NCI-H1105 treated with DMSO at 0.1 percent for 48 hours (cell line): ENCODE data around the gene NACA2.
"Not testable (repeated sequence)": the region's sequence is repeated elsewhere in the genome, so short reads cannot be mapped to it uniquely, and the experiment has no call there.

Experiments used
- DNase-seq: peaks from one replicate; lab custom pipeline; 2025; lab: John Stamatoyannopoulos, UW

The NACA2 gene

DNA sequence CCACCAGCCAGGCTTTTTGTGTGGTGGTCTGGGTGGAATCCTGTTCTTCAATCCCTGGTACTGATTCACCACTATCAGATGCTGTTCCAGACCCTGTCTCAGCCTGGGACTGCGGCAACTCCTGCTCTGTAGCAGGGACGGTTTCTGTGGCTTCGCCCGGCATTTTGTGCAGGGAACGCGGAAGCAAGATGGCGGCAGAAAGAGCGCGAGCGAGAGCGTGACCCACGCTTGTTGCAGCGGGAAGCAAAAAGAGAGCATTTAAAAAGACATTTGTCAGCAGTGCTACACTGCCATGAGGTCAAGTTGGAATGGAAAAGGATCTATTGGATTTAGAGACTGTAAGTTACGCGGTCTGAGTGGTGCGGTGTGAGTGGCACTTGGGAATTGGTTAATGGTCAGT lies at the start of gene NACA2:
Gene NACA2, minus strand, starts transcription at position 202 of the 400 bp plus-strand sequence. Its CDS starts 39 bp downstream, at position 163.
- no peak for DNase-seq

DNA sequence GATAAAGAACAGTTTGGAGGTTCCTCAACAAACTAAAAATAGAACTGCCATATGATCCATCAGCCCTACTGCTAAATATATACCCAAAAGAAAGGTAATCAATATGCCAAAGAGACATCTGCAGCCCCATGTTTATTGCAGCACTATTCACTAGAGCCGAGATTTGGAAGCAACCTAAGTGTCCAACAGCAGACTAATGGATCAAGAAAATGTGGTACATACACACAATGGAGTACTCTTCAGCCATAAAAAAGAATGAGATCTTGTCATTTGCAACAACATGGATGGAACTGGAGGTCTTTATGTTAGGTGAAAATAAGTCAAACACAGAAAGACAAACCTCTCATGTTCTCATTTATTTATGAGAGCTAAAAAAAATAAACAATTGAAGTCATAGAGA lies 48.8 kb upstream of the NACA2 start:
- no peak for DNase-seq

DNA sequence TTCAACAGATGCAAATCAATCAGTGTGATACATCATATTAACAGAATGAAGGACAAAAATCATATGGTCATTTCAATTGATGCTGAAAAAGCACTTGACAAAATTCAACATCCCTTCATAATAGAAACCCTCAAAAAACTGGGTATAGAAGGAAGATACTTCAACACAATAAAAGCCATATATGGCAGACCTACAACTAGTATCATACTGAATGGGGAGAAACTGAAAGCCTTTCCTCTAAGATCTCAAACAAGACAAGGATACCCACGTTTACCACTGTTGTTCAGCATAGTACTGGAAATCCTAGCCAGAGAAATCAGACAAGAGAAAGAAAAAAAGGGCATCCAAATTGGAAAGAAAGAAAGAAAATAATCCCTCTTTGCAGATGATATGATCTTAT lies 47.1 kb upstream of the NACA2 start:
- DNase-seq = no peak

DNA sequence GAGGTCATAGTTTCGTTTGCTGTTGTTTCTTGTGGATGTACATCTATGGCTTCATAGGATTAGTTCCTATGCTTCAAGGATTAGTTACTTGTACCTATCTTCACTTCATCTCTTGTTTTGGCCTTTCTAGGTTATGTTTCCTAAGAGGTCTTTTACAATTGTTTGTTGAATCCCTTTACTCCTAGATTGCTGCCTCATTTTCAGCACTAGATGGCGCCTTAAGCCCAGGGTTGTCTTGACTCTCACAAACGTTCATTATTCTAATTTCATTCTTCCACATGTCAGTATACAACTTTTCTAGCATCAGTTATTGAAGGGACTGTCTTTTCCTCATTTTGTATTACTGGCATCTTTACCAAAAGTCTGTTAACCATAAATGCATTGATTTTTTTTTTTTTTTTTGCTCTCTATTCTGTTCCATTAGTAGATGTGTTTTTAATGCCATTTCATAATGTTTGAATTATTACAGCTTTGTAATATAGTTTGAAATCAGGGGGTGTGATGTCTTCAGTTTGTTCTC lies 45.0 kb upstream of the NACA2 start:
- peak; percentile 61 for DNase-seq

DNA sequence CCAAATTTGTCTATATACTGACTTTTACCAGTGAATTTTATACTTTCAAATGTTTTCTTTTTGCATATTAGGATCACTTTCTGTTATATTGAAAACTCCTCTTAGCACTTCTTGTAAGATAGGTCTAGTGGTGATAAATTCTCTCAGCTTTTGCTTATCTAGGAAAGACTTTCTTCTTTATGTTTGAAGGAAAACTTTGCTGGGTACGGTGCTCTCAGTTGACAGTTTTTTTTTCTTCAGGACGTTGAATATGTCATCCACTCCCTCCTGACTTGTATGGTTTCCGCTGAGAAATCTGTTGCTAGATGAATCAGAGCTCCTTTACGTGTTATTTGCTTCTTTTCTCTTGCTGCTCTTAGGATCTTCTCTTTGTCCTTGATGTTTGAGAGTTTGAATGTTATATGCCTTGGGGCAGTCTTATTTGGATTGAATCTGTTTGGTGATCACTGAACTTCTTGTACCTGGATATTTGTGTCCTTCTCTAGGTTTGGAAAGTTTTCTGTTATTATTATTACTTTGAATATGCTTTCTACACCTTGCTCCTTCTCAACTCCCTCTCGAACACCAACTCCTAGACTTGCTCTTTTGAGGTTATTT lies 44.0 kb upstream of the NACA2 start:
- no peak for DNase-seq

DNA sequence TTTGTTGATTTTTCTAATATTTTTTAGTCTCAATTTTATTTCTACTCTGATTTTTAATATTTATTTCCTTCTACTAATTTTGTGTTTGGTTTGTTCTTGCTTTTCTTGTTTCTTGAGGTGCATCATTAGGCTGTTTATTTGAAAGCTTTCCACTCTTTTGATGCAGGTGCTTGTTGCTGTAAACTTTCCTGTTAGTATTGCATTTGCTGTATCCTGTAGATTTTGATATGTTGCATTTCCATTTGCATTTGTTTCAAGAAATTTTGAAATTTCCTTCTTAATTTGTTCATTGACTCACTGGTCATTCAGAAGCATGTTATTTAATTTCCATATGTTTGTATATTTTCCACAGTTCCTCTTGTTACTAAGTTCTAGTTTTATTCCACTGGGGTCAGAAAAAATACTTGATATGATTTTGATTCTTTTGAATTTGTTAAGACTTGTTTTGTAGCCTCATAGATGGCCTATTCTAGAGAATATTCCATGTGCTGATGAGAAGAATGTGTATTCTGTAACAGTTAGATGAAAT lies 43.1 kb upstream of the NACA2 start:
- no peak for DNase-seq

DNA sequence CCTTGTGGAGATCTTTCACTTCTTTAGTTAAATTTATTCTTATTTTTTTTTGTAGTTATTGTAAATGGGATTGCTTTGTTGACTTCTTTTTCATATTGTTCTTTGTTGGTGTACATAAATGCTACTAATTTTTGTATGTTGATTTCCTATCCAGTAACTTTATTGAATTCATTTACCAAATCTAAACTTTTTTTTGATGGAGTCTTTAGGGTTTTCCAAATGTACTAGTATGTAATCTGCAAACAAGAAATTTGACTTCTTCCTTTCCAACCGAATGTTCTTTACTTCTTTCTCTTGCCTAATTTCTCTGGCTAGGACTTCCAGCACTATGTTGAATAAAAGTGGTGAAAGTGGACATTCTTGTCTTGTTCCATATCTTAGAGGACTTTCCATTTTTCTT lies 41.8 kb upstream of the NACA2 start:
- no peak for DNase-seq

DNA sequence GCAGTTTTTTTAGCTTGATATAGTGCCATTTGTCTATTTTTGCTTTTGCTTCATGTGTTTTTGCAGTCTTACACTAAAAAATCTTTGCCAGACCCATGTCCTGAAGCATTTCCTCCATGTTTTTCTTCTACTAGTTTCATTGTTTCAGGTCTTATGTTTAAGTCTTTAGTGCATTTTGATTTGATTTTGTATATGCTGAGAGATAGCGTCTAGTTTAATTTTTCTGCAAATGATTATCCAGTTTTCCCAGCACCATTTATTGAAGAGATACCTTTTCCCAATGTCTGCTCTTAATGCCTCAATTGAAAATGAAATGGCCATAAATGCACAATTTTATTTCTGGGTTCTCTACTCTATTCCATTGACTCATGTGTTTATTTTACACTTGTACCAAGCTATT lies 40.8 kb upstream of the NACA2 start:
- no peak for DNase-seq

DNA sequence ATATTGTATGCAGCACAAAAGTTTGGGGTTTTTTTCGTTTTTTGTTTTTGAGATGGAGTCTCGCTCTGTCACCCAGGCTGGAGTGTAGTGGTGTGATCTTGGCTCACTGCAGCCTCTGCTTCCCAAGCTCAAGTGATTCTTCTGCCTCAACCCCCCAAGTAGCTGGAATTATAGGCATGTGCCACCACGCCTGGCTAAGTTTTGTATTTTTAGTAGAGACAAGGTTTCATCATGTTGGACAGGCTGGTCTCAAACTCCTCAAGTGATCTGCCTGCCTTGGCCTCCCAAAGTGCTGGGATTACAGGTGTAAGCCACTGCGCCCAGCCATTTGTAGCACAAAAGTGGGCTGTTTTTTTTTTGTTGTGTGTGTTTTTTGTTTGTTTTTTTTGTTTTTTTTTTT lies 37.1 kb upstream of the NACA2 start:
- not testable (repeated sequence) for DNase-seq

DNA sequence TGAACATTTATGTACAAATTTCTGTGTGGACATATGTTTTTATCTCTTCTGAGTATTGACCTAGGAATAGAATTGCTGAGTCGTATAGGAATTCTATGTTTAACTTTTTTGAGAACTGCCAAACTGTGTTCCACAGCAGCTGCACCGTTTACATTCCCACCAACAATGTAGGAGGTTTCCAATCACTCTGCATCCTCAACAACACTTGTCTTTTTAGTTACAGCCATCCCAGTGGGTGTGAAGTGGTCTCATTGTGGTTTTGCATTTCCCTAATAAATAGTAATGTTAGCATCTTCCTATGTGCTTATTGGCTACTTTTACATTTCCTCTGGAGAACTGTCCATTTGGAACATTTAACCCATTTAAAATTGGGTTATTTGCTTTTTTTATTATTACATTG lies 36.6 kb upstream of the NACA2 start:
- no peak for DNase-seq

DNA sequence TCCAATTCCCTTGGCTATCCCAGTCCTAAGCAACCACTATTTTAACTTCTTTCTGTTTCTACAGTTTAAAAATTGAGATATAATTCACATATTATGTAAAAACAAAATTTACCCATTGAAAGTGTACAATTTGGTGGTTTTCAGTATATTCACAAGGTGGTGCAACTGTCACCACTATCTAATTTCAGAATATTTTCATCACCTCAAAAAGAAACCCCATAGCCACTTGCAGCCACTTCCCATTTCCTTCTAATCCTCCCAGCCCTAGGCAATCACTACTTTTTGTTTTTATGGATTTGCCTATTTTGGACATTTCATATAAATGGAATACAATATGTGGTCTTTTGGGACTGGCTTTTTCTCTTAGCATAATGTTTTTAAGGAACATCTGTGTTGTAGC lies 36.1 kb upstream of the NACA2 start:
- no peak for DNase-seq

DNA sequence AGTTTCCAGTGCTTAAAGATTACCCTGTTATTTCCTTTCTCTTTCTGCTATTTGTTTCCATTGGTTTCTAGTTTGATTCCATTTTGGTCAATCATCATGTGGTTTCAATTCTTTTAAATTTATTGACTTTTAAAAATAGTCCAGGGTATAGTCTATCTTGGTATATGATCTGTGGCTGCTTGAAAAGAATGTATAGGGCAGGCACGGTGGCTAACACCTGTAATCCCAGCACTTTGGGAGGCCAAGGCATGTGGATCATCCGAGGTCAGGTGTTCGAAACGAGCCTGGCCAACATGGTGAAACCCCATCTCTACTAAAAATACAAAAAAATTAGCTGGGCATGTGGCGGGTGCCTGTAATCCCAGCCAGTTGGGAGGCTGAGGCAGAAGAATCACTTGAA lies 34.5 kb upstream of the NACA2 start:
- DNase-seq = no peak

DNA sequence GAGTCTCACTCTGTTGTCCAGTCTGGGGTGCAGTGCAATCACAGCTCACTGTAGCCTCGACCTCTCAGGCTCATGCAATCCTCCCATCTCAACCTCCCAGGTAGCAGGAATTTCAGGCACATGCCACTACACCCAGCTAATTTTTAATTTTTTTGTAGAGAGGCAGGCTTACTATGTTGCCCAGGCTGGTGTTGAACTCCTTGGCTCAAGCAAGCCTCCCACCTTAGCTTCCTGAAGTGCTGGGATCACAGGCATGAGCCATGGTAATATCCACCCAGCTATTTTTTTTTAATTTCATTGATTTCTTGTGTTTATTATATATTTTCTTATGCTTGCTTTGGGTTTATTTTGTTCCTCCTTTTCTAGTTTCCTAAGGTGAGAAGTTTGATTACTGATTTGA lies 33.9 kb upstream of the NACA2 start:
- DNase-seq = no peak

DNA sequence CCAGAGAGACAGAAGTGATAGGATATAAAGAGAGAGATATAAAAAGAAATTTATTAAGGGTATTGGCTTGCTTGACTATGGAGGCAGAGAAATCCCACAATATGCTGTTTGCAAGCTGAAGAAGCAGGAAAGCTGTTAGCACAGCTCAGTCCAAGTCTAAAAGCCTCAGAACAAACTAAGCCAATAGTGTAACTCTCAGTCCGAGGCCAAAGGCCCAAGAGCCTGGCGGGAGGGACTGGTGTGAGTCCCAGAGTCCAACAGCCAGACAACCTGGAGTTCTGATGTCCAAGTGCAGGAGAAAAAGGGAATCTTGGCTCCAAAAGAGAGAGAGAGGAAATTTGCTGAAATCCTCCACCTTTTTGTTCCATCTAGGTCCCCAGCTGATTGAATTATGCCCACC lies 30.3 kb upstream of the NACA2 start:
- DNase-seq = no peak

DNA sequence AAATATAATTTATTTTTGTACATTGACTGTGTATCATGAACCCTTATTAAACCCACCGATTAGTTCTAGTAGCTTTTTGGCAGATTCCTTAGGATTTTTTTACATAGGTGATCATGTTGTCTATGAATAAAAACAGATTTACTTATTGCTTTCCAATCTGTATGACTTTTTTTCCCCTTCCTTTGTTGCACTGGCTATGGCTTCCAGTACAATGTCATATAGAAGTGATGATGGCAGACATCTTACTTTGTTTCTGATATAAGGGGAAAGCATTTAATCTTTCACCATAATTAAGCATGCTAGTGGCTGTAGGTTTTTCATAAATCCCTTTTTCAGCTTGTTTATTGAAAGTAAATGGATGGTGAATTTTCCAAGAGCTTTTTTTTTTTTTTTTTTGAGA lies 28.9 kb upstream of the NACA2 start:
- no peak for DNase-seq

DNA sequence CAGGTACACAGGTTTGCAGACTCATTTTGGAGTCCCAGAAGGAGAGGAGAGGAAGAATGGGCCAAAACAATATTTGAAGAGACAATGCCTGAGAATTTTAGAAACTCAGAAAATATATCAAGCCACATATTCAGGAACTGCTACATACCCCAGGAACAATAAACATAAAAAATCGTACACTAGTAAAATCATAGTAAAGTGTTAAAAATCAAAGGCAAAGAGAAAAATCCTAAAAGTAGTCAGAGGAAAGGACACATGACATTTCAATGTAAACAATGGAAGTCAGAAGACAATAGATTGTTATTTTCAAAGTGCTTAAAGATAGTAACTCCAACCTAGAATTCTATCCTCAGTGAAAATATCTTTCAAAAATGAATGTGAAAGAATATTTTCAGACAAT lies 28.5 kb upstream of the NACA2 start:
- DNase-seq = peak; percentile 8

DNA sequence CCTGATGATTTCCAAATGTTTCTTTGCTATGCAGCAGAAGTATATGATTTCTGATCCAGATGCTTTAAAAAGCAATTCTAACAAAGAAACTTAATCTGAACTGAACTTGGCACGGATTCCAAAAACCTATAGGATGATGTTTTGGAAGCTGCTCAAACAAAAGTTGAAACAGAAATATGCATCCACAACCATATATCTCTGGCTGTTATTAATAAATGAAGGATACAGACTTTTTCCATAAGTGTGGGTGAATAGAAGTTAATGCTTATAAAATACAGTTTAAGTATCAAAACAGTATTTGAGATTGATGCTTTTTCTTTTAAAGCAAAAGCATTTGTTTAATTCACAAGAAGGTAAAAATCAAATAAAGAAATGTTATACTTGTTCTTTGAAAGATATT lies 27.9 kb upstream of the NACA2 start:
- no peak for DNase-seq

DNA sequence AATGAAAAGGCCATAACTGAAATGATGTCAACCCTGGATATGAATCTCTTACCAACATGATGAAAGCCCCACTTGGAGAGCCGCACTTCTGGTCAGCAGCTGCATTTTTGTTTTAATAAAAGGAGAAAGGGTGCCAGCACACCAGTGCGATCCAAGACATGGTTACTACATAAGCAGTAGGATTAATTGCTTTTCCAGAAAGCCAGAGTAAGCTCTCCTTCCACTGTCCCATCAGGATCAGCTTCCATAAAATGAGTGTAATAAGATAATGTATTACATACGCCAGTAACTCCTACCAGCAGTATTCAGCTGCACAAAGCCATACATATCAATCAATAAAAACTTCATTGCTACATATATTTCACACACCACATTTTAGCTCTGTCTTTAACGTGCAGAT lies 26.3 kb upstream of the NACA2 start:
- no peak for DNase-seq

DNA sequence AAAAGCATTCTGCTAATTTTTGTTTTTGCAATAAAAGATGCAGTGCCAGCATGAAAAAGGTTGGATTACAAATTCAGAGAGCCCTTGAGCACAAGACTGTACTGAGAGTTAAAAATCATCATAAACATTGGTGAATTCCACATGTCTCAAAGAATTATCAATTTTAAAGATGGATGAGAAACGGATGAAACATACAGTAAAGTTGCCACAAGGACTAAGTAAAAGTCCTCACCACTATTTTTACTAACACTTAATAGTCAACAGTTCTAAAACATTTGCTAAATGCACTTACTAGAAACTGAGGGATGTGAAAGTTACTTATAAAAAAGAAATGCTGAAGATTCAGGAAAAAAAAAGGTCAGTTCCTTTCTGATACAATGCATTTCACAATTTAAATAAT lies 25.8 kb upstream of the NACA2 start:
- DNase-seq = no peak

DNA sequence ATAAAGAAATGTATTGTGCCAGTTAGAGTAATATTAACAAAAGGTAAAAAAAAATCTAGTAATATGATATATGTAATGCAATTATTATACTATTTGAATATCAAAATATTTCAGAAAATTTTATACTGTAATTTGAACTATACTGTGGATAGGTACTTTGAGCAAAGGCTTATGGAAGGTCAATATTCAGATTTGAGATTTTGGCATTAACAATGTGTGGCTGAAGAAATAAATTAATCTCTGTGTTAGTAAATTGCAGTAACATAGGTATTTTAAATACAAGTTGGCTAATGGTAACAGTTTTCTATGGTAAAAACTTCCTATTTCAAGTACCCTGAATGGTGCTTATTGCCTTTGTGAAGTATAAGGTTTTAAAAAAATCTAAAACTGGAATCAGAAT lies 23.2 kb upstream of the NACA2 start:
- DNase-seq = no peak

DNA sequence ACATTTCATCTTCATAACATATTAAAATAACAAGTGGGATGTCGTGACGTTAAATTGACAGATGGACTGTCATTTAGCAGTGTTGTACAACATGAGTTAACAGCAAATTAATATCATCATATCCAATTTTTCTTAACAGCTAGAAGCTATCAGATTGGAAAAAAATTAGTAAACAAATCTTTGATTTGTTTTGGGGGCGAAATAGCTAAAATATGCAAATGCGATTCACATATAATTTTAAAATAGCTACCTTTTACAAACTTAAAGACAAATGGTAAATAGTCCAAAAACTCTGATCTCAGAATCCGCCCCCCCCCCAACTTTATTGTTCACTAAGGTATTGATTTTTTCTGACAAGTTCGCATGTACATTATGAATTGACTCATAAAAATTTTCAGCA lies 20.3 kb upstream of the NACA2 start:
- DNase-seq = no peak

DNA sequence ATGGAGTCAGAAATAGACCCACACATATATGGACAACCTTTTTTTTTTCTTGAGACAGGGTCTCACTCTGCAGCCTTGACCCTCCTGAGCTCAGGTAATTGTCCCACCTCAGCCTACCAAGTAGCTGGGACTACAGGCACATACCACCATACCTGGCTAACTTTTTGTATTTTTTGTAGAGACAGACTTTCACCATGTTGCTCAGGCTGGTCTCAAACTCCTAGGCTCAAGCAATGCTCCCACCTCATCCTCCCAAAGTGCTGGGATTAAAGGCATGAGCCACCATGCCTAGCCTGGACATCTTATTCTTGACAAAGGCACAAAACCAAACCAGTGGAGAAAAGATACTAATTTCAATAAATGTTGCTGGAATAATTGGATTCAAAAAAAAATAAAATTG lies 14.7 kb upstream of the NACA2 start:
- no peak for DNase-seq

DNA sequence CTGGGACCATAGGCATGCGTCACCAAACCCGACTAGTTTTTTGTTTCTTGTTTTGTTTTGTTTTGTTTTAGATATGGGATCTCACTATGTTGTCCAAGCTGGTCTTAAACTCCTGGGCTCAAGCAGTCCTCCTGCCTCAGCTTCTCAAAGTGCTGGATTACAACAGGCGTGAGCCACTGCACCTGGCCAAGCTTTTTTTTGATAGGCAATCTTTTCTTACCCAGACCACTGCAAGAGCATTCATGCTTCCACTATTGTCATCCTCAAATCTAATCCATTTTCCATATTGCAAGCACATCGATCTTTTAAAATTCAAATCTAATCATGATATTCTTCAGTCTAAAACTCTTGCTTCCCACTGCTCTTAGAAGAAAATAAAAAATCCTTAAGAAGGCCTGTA lies 10.3 kb upstream of the NACA2 start:
- DNase-seq = no peak

DNA sequence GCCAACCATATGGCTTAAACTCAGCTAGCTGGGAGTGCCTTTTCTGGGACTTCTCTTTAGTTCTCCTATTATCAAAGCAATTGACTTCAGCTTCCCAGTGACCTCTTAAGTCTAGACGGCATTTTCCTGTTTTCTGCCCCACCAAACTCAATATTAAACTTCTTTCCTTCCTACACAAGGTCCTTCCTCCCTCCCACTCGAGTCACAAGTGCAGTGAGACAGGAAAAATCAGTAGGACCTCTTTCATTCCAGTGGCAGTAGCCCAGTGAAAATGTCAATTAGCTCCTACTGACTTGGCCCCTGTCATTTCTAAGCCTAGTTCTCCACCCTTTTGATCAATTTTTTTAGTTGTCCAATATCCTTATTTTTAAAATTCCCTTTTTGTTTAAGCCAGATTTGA lies 9.6 kb upstream of the NACA2 start:
- no peak for DNase-seq
